A673 (cell line): ENCODE measurements around the gene HMCN1. TPM values are rescaled to one million over a fixed set of nuclear protein-coding genes. Genes with fewer than 3 reads are reported as not detected.

Source experiments
- BruUV-seq: library from RNA; stranded (reverse); fragments of 400-500 nt; replicated peaks from 2 replicates; lab custom pipeline; 2021; lab: Mats Ljungman, UMichigan
- CTCF ChIA-PET: fragments of 300-600 bp; sonication (Branson Sonifier 250); formaldehyde crosslinking; loops from one replicate; lab custom pipeline; 2022; ENCODE audit warnings: antibody characterized with exemption; lab: Charles Lee
- POLR2A ChIA-PET: fragments of 300-600 bp; sonication (Branson Sonifier 250); formaldehyde crosslinking; loops from one replicate; lab custom pipeline; 2022; ENCODE audit warnings: antibody characterized with exemption; ENCODE audit not compliant: low non-redundant PET; lab: Charles Lee
- DNase-seq: peaks from one replicate; pipeline ENCODE4 v3.0.0-alpha.2; 2015; ENCODE audit warnings: low spot score
- H3K27ac ChIP-seq: fragments of 200-600 bp; sonication (generic); 2 replicates; pipeline ENCODE4 v1.5.1; 2016; ENCODE audit warnings: mixed run types, low read depth, mild to moderate bottlenecking, mixed read lengths, antibody characterized with exemption, low read length; ENCODE audit not compliant: poor library complexity, severe bottlenecking
- H3K27me3 ChIP-seq: fragments of 200-600 bp; sonication (generic); replicated peaks from 2 replicates; pipeline ENCODE4 v1.6.1; 2017; ENCODE audit warnings: mixed run types, low read depth, mild to moderate bottlenecking, mixed read lengths, antibody characterized with exemption, low read length; ENCODE audit not compliant: insufficient read depth, poor library complexity
- H3K36me3 ChIP-seq: fragments of 200-600 bp; sonication (generic); 2 replicates; pipeline ENCODE4 v1.6.1; 2016; ENCODE audit warnings: mixed run types, mild to moderate bottlenecking, mixed read lengths, antibody characterized with exemption, low read length; ENCODE audit not compliant: insufficient read depth, poor library complexity, severe bottlenecking
- H3K4me1 ChIP-seq: fragments of 200-600 bp; sonication (generic); 2 replicates; pipeline ENCODE4 v1.6.1; 2017; ENCODE audit warnings: mixed run types, mild to moderate bottlenecking, mixed read lengths, antibody characterized with exemption, low read length; ENCODE audit not compliant: insufficient read depth, poor library complexity, severe bottlenecking
- H3K4me3 ChIP-seq: fragments of 200-600 bp; sonication (generic); 2 replicates; pipeline ENCODE4 v1.5.1; 2016; ENCODE audit warnings: low read depth, mixed run types, mild to moderate bottlenecking, mixed read lengths, low read length; ENCODE audit not compliant: poor library complexity, severe bottlenecking
- H3K9me3 ChIP-seq: fragments of 200-600 bp; sonication (generic); 2 replicates; pipeline ENCODE4 v1.6.1; 2016; ENCODE audit warnings: mixed run types, low read depth, mild to moderate bottlenecking, mixed read lengths, antibody characterized with exemption, low read length; ENCODE audit not compliant: poor library complexity, severe bottlenecking
- EZH2 ChIP-seq: fragments of 200-600 bp; sonication (generic); IDR thresholded peaks from 2 replicates; pipeline ENCODE4 v1.6.1; 2017; ENCODE audit warnings: borderline replicate concordance, low read depth, mild to moderate bottlenecking, mixed read lengths, antibody characterized with exemption, low read length; ENCODE audit not compliant: poor library complexity, severe bottlenecking
- intact Hi-C: fragments of 100-400 bp; cut with micrococcal nuclease; formaldehyde crosslinking; loops from one replicate; pipeline ENCODE4 v1.10.0; 2022; ENCODE audit not compliant: unreplicated experiment
- total RNA-seq: library from RNA; stranded (reverse); gene quantifications from 2 replicates; pipeline ENCODE4 v1.2.3, GENCODE V29; 2021
- TF ChIP-seq, protein P1 (sequence below): fragments of 300-800, 200-600 bp; sonication (generic); conservative IDR thresholded peaks from 2 replicates; pipeline ENCODE4 v1.5.1; 2017; ENCODE audit warnings: low read depth, mild to moderate bottlenecking, antibody characterized with exemption, low read length, moderate library complexity, mixed read lengths

HMCN1 gene
- total RNA-seq, 1 experiment from 2014 or later, result 134 TPM

DNA sequence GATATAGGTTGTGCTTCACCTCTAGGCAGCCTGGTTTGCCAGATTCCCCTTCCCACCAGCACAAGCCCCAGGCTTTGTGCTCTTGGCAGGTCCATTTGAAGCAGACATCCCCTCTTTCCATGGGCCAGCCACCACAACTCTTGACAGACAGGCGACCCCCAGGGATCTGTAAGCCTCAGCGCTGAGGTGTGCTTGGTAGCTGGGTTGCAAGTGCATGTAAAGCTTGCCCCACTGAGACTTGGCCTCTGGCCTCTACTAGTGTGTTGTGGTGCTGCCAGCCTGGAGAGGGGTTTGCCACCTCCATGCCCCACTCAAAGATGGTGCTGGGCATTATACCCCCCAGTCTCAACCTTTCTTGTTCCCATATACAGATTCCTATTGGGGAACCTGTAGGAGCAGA, 103.9 kb downstream of the HMCN1 start:
- no TSS peak for BruUV-seq

GRCh38 chr1:185840880-185841279, 106.7 kb downstream of the HMCN1 start:
- Histone ChIP-seq H3K36me3 (peaks cover 10% of the 10 kb centered on the region), H3K27ac (peak overlapping the region; percentile 31), H3K9me3 (no peaks in the 10 kb centered on the region), H3K27me3 (no peaks in the 10 kb centered on the region), H3K4me3 (no peak overlapping the region), H3K4me1 (peaks cover 82% of the 10 kb centered on the region)
- TF ChIP-seq, protein P1, sequence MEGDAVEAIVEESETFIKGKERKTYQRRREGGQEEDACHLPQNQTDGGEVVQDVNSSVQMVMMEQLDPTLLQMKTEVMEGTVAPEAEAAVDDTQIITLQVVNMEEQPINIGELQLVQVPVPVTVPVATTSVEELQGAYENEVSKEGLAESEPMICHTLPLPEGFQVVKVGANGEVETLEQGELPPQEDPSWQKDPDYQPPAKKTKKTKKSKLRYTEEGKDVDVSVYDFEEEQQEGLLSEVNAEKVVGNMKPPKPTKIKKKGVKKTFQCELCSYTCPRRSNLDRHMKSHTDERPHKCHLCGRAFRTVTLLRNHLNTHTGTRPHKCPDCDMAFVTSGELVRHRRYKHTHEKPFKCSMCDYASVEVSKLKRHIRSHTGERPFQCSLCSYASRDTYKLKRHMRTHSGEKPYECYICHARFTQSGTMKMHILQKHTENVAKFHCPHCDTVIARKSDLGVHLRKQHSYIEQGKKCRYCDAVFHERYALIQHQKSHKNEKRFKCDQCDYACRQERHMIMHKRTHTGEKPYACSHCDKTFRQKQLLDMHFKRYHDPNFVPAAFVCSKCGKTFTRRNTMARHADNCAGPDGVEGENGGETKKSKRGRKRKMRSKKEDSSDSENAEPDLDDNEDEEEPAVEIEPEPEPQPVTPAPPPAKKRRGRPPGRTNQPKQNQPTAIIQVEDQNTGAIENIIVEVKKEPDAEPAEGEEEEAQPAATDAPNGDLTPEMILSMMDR, result no peak
- TF ChIP-seq EZH2, result no peak
- CTCF ChIA-PET, result no interaction called here
- POLR2A ChIA-PET, result no interaction called here
- intact Hi-C loops, result no loop called here
- no peak for DNase-seq
- BruUV-seq, result no TSS peak

More for the DNA sequence above, 103.9 kb downstream of the HMCN1 start:
- H3K27ac ChIP-seq, result peak overlapping the region; percentile 86
- no peak for DNase-seq
- TF ChIP-seq, protein P1, result no peak
- no peak for TF ChIP-seq EZH2
- peak overlapping the region; percentile 7 for H3K4me3 ChIP-seq
- H3K36me3 ChIP-seq, result peaks cover 4% of the 10 kb centered on the region
- POLR2A ChIA-PET, result no interaction called here
- CTCF ChIA-PET, result no interaction called here
- no peaks in the 10 kb centered on the region for H3K9me3 ChIP-seq
- intact Hi-C loops, result no loop called here
- H3K27me3 ChIP-seq, result no peaks in the 10 kb centered on the region
- H3K4me1 ChIP-seq, result peaks cover 90% of the 10 kb centered on the region

- no peaks in the 10 kb centered on the region for H3K9me3 ChIP-seq
- ChIA-PET POLR2A (interaction anchor here (0.8 kb wide), 1 partner anchor 393 kb away, joined by 3 read pairs; no protein-coding TSS in a partner anchor), CTCF (no interaction called here)
- intact Hi-C loops, result no loop called here
- no peak overlapping the region for H3K4me3 ChIP-seq
- peaks cover 68% of the 10 kb centered on the region for H3K4me1 ChIP-seq
- TF ChIP-seq, protein P1, result no peak
- no peak for TF ChIP-seq EZH2
- H3K36me3 ChIP-seq, result peaks cover 34% of the 10 kb centered on the region
- BruUV-seq, result no TSS peak
- peak; percentile 70 for DNase-seq
- peak overlapping the region; percentile 24 for H3K27ac ChIP-seq
- no peaks in the 10 kb centered on the region for H3K27me3 ChIP-seq
Measured at GRCh38 chr1:185843297-185843869, 109.2 kb downstream of the HMCN1 start.
